HEK293 (cell line): ENCODE measurements around the gene COL4A3.

ENCODE experiments used
- CTCF ChIA-PET: fragments of 350-600 bp; formaldehyde crosslinking; extraction: SDS; loops from one replicate; lab custom pipeline; 2021; ENCODE audit warnings: antibody characterized with exemption; lab: Yijun Ruan, JAX
- POLR2A ChIA-PET: fragments of 300-600 bp; formaldehyde crosslinking; extraction: SDS; loops from one replicate; lab custom pipeline; 2020; ENCODE audit warnings: antibody characterized with exemption, inconsistent platforms; lab: Yijun Ruan, JAX
- H3K27ac ChIP-seq: fragments of 200-500 bp; sonication (Bioruptor generic); 2 replicates; pipeline ENCODE4 v1.5.1; 2014; ENCODE audit warnings: low read depth, low read length, control low read depth, inconsistent platforms; ENCODE audit errors: extremely low read depth
- H3K36me3 ChIP-seq, 2 experiments: fragments of 200-500 bp in 1 of 2; sonication (Bioruptor generic) in 1 of 2; 1 replicate in 1 of 2; 2 replicates in 1 of 2; pipeline ENCODE4 v1.5.1; 2014 to 2017; ENCODE audit warnings: inconsistent platforms in 2 of 2, low read length in 2 of 2; ENCODE audit not compliant: control insufficient read depth in 2 of 2, insufficient read depth in 1 of 2
- H3K4me1 ChIP-seq: fragments of 200-500 bp; sonication (Bioruptor generic); 2 replicates; pipeline ENCODE4 v1.5.1; 2014; ENCODE audit warnings: mild to moderate bottlenecking, low read length, inconsistent platforms; ENCODE audit not compliant: control insufficient read depth, insufficient read depth
- H3K4me3 ChIP-seq: 2 replicates; pipeline ENCODE4 v1.5.1; 2011; ENCODE audit warnings: low read depth, mild to moderate bottlenecking, control low read depth, low read length, moderate library complexity
- H3K9me3 ChIP-seq: fragments of 200-500 bp; sonication (Bioruptor generic); 2 replicates; pipeline ENCODE4 v1.5.1; 2014; ENCODE audit warnings: low read depth, low read length, inconsistent platforms; ENCODE audit not compliant: control insufficient read depth, insufficient read depth
- BCL11A ChIP-seq: fragments of 450-650 bp; formaldehyde crosslinking; IDR thresholded peaks from 2 replicates; pipeline ENCODE4 v1.5.1; 2016; ENCODE audit warnings: low read depth, missing biosample characterization, missing genetic modification characterization
- BCL6B ChIP-seq: fragments of 450-650 bp; formaldehyde crosslinking; IDR thresholded peaks from 2 replicates; pipeline ENCODE4 v1.5.1; 2017; ENCODE audit warnings: missing biosample characterization, missing genetic modification characterization
- CTCF ChIP-seq: fragments of 450-650 bp; formaldehyde crosslinking; IDR thresholded peaks from 2 replicates; pipeline ENCODE4 v1.5.1; 2016; ENCODE audit warnings: missing biosample characterization, missing genetic modification characterization
- KLF7 ChIP-seq: fragments of 450-650 bp; formaldehyde crosslinking; IDR thresholded peaks from 2 replicates; pipeline ENCODE4 v1.5.1; 2016; ENCODE audit warnings: missing biosample characterization, missing genetic modification characterization, borderline replicate concordance
- PRDM4 ChIP-seq: fragments of 450-650 bp; formaldehyde crosslinking; IDR thresholded peaks from 2 replicates; pipeline ENCODE4 v1.5.1; 2017; ENCODE audit warnings: missing biosample characterization, missing genetic modification characterization
- ZBTB21 ChIP-seq: fragments of 450-650 bp; formaldehyde crosslinking; IDR thresholded peaks from 2 replicates; pipeline ENCODE4 v1.5.1; 2017; ENCODE audit warnings: missing biosample characterization, missing genetic modification characterization
- ZNF10 ChIP-seq: fragments of 450-650 bp; formaldehyde crosslinking; IDR thresholded peaks from 2 replicates; pipeline ENCODE4 v1.5.1; 2017; ENCODE audit warnings: missing biosample characterization, missing genetic modification characterization
- ZNF23 ChIP-seq: fragments of 450-650 bp; formaldehyde crosslinking; IDR thresholded peaks from 2 replicates; pipeline ENCODE4 v1.5.1; 2016; ENCODE audit warnings: missing biosample characterization, missing genetic modification characterization, borderline replicate concordance
- ZNF280D ChIP-seq: fragments of 450-650 bp; formaldehyde crosslinking; IDR thresholded peaks from 2 replicates; pipeline ENCODE4 v1.5.1; 2016; ENCODE audit warnings: missing biosample characterization, missing genetic modification characterization
- ZNF311 ChIP-seq: fragments of 450-650 bp; formaldehyde crosslinking; IDR thresholded peaks from 2 replicates; pipeline ENCODE4 v1.5.1; 2017; ENCODE audit warnings: missing biosample characterization, missing genetic modification characterization, borderline replicate concordance
- ZNF354C ChIP-seq: fragments of 450-650 bp; formaldehyde crosslinking; IDR thresholded peaks from 2 replicates; pipeline ENCODE4 v1.5.1; 2016; ENCODE audit warnings: missing biosample characterization, missing genetic modification characterization, low read depth, borderline replicate concordance
- ZNF426 ChIP-seq: fragments of 450-650 bp; formaldehyde crosslinking; IDR thresholded peaks from 2 replicates; pipeline ENCODE4 v1.5.1; 2017; ENCODE audit warnings: missing biosample characterization, missing genetic modification characterization, mild to moderate bottlenecking, inconsistent platforms, moderate library complexity
- ZNF654 ChIP-seq: fragments of 450-650 bp; formaldehyde crosslinking; IDR thresholded peaks from 2 replicates; pipeline ENCODE4 v1.5.1; 2016; ENCODE audit warnings: low read depth, missing biosample characterization, missing genetic modification characterization
- ZNF791 ChIP-seq: fragments of 450-650 bp; formaldehyde crosslinking; IDR thresholded peaks from 2 replicates; pipeline ENCODE4 v1.5.1; 2016; ENCODE audit warnings: missing biosample characterization, missing genetic modification characterization
- ZSCAN30 ChIP-seq: fragments of 450-650 bp; IDR thresholded peaks from 2 replicates; pipeline ENCODE4 v1.5.1; 2018; ENCODE audit warnings: missing biosample characterization, mild to moderate bottlenecking, missing genetic modification characterization, moderate library complexity

Gene COL4A3

GRCh38 chr2:227237786-227238185 is 73.4 kb downstream of the COL4A3 start:
- ChIA-PET POLR2A (no interaction called here), CTCF (interaction anchor here (0.6 to 3.3 kb wide), 35 partner anchors 9 to 1570 kb away, joined by 3 to 74 read pairs (median 5); no protein-coding TSS in a partner anchor)
- Histone ChIP-seq H3K9me3 (no peaks in the 10 kb centered on the region), H3K4me3 (no peak overlapping the region), H3K4me1 (no peaks in the 10 kb centered on the region), H3K27ac (no peak overlapping the region), H3K36me3 (no peaks in the 10 kb centered on the region)
- no peak for TF ChIP-seq KLF7 (tag by site-specific recombination)
- no peak for TF ChIP-seq ZNF426 (tag by site-specific recombination)
- no peak for TF ChIP-seq BCL11A (tag by site-specific recombination)
- TF ChIP-seq ZSCAN30 (tag by site-specific recombination): no peak
- no peak for TF ChIP-seq BCL6B (tag by site-specific recombination)
- no peak for TF ChIP-seq ZBTB21 (tag by site-specific recombination)
- no peak for TF ChIP-seq ZNF23 (tag by site-specific recombination)
- TF ChIP-seq ZNF10 (tag by site-specific recombination): no peak
- no peak for TF ChIP-seq ZNF354C
- no peak for TF ChIP-seq ZNF311 (tag by site-specific recombination)
- TF ChIP-seq PRDM4 (tag by site-specific recombination): no peak

GRCh38 chr2:227238238-227239237 is 74.1 kb downstream of the COL4A3 start:
- H3K27ac ChIP-seq: no peak overlapping the region
- no peaks in the 10 kb centered on the region for H3K36me3 ChIP-seq
- ChIA-PET CTCF (interaction anchor here (0.6 to 3.3 kb wide), 48 partner anchors 8 to 1571 kb away, joined by 3 to 74 read pairs (median 5); no protein-coding TSS in a partner anchor), POLR2A (interaction anchor here (0.6 kb wide), 1 partner anchor 303 kb away, joined by 3 read pairs; no protein-coding TSS in a partner anchor)
- H3K9me3 ChIP-seq: no peaks in the 10 kb centered on the region
- TF ChIP-seq ZNF791 (tag by site-specific recombination) (no peak), ZNF654 (tag by site-specific recombination) (peak; percentile 65), ZNF280D (tag by site-specific recombination) (no peak), CTCF (tag by site-specific recombination) (0 out of 2 replicates have a peak, but pooled peaks have one; percentile 39)
- no peak overlapping the region for H3K4me3 ChIP-seq
- H3K4me1 ChIP-seq: no peaks in the 10 kb centered on the region
